Neural progenitor cell (in vitro differentiated cells): ENCODE data around the gene MBTPS2.

Experiments used
- CTCF ChIP-seq: fragments of 200-600 bp; sonication (generic); IDR thresholded peaks from 2 replicates; pipeline ENCODE4 v1.5.1; 2017; ENCODE audit warnings: antibody characterized with exemption, mild to moderate bottlenecking
- EZH2 ChIP-seq: fragments of 200-600 bp; sonication (generic); IDR thresholded peaks from 2 replicates; pipeline ENCODE4 v1.6.1; 2017; ENCODE audit warnings: antibody characterized with exemption, mild to moderate bottlenecking, moderate library complexity
- EZH2phosphoT487 ChIP-seq: fragments of 200-600 bp; sonication (generic); IDR thresholded peaks from 2 replicates; pipeline ENCODE4 v1.6.1; 2017; ENCODE audit warnings: antibody characterized with exemption

- TF ChIP-seq EZH2: no peak
- TF ChIP-seq CTCF: peak; percentile 25
- no peak for TF ChIP-seq EZH2phosphoT487
Observed at GRCh38 chrX:21839334-21840192, at the start of gene MBTPS2.
